Keratinocyte (primary cell): Measurements from ENCODE around the gene LIN7A. TPM values are rescaled to one million over a fixed set of nuclear protein-coding genes. Genes with fewer than 3 reads are reported as not detected.

Source experiments
- DNase-seq: peaks from one replicate; pipeline ENCODE4 v3.0.0-alpha.2; 2011; ENCODE audit warnings: low read depth, missing footprints, low spot score
- FAIRE-seq: peaks from 2 replicates; lab custom pipeline; 2011; peaks lifted over from hg19 to GRCh38; lab: Jason Lieb, UNC
- H2AFZ ChIP-seq: 2 replicates; pipeline ENCODE4 v1.6.0; 2012; ENCODE audit warnings: low read length, control low read depth, inconsistent platforms; ENCODE audit not compliant: control insufficient read depth
- H3K27ac ChIP-seq: 2 replicates; pipeline ENCODE4 v1.5.1; 2011; ENCODE audit warnings: low read length; ENCODE audit not compliant: control insufficient read depth, insufficient read depth
- H3K27me3 ChIP-seq: 3 replicates; pipeline ENCODE4 v1.6.0; 2011; ENCODE audit warnings: low read length; ENCODE audit not compliant: control insufficient read depth, insufficient read depth; ENCODE audit errors: extremely low read depth
- H3K36me3 ChIP-seq, 2 experiments: 2 replicates in 1 of 2; 3 replicates in 1 of 2; pipeline ENCODE4 v1.5.1; 2011; ENCODE audit warnings: low read length in 2 of 2, mild to moderate bottlenecking in 1 of 2; ENCODE audit not compliant: control insufficient read depth in 2 of 2, insufficient read depth in 2 of 2; ENCODE audit errors: extremely low read depth in 1 of 2
- H3K4me1 ChIP-seq: 3 replicates; pipeline ENCODE4 v1.5.1; 2011; ENCODE audit warnings: low read length; ENCODE audit not compliant: control insufficient read depth, insufficient read depth; ENCODE audit errors: extremely low read depth
- H3K4me2 ChIP-seq: 3 replicates; pipeline ENCODE4 v1.6.0; 2011; ENCODE audit warnings: low read depth, low read length; ENCODE audit not compliant: control insufficient read depth, insufficient read depth; ENCODE audit errors: extremely low read depth
- H3K4me3 ChIP-seq, 3 experiments: fragments of 200-600 bp in 1 of 3; sonication (generic) in 1 of 3; 2 replicates in 2 of 3; 3 replicates in 1 of 3; pipeline ENCODE4 v1.5.1; 2011 to 2016; ENCODE audit warnings: low read length in 3 of 3, mild to moderate bottlenecking in 3 of 3, control low read depth in 2 of 3, inconsistent platforms in 1 of 3, low read depth in 1 of 3, mixed read lengths in 1 of 3, mixed run types in 1 of 3, moderate library complexity in 1 of 3; ENCODE audit not compliant: control insufficient read depth in 2 of 3, insufficient read depth in 2 of 3; ENCODE audit errors: extremely low read depth in 1 of 3
- H3K79me2 ChIP-seq: 2 replicates; pipeline ENCODE4 v1.6.0; 2012; ENCODE audit warnings: low read length; ENCODE audit not compliant: control insufficient read depth, insufficient read depth
- H3K9ac ChIP-seq: 3 replicates; pipeline ENCODE4 v1.6.0; 2011; ENCODE audit warnings: low read length; ENCODE audit not compliant: control insufficient read depth, insufficient read depth; ENCODE audit errors: extremely low read depth
- H3K9me1 ChIP-seq: 3 replicates; pipeline ENCODE4 v1.6.0; 2011; ENCODE audit warnings: low read length; ENCODE audit not compliant: control insufficient read depth, insufficient read depth; ENCODE audit errors: extremely low read depth
- H3K9me3 ChIP-seq: 2 replicates; pipeline ENCODE4 v1.5.1; 2012; ENCODE audit warnings: low read depth, low read length; ENCODE audit not compliant: control insufficient read depth
- H4K20me1 ChIP-seq: 3 replicates; pipeline ENCODE4 v1.6.0; 2011; ENCODE audit warnings: low read length; ENCODE audit not compliant: control insufficient read depth, insufficient read depth; ENCODE audit errors: extremely low read depth
- EZH2 ChIP-seq: IDR thresholded peaks from one replicate; pipeline ENCODE4 v1.6.1; 2012; ENCODE audit warnings: inconsistent platforms, mild to moderate bottlenecking, low read length, moderate library complexity
- dilution Hi-C: fragments of 300-500 bp; cut with MboI; formaldehyde crosslinking; loops from one replicate; pipeline ENCODE4 v1.7.0; 2020; ENCODE audit warnings: low sequenced_read_pairs; ENCODE audit not compliant: extremely low pct_ligation_motif_present
- polyA plus RNA-seq, 5 experiments: library from polyadenylated mRNA; depleted of rRNA in 3 of 5; stranded (reverse) in 3 of 5; stranded (forward) in 1 of 5; unstranded in 1 of 5; fragments of >200 nt; gene quantifications; 1 replicate in 1 of 5; 2 replicates in 3 of 5; 3 replicates in 1 of 5; pipeline versions ENCODE4 v1.2.1 to v1.2.3, GENCODE V29; 2011 to 2012; ENCODE audit warnings: missing spikeins in 2 of 5, low read depth in 1 of 5, low replicate concordance in 1 of 5
- TF ChIP-seq, protein P1 (sequence below), 3 experiments: IDR thresholded peaks in 1 of 3; conservative IDR thresholded peaks in 1 of 3; optimal IDR thresholded peaks in 1 of 3; 2 replicates in 2 of 3; 3 replicates in 1 of 3; pipeline versions ENCODE3 to v1.5.1; 2011; ENCODE audit warnings: low read length in 3 of 3, mild to moderate bottlenecking in 3 of 3, moderate library complexity in 2 of 3, control low read depth in 1 of 3, inconsistent platforms in 1 of 3; ENCODE audit not compliant: insufficient read depth in 2 of 3; ENCODE audit errors: extremely low read depth in 1 of 3

LIN7A gene
- polyA plus RNA-seq, 1 donor (not counting 4 experiments of a cell fraction or from before 2014, with no cell fraction given): not detected

DNA sequence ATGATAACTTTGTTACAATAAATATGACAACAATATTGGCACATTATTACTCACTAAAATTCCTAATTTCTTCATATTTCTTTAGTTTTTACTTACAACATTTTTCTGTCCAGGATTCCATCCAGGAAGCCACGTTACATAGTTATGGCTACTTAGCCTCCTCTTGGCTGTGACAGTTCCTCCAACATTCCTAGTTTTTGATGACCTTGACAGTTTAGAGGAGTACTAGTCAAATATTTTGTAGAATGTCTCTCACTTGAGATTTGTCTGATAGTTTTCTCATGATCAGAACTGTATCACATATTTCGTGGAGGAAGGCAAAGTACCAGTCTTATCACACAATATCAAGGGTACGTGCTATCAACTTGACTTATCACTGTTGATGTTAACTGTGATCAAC, 29.8 kb upstream of the LIN7A start:
- dilution Hi-C loops: no loop called here
- H3K9me3 ChIP-seq: no peaks in the 10 kb centered on the region
- H4K20me1 ChIP-seq: no peaks in the 10 kb centered on the region
- H3K4me2 ChIP-seq: no peak overlapping the region
- H3K27me3 ChIP-seq: no peaks in the 10 kb centered on the region
- H3K9me1 ChIP-seq: no peaks in the 10 kb centered on the region
- no peak overlapping the region for H3K9ac ChIP-seq
- no peak for TF ChIP-seq EZH2
- TF ChIP-seq, protein P1, sequence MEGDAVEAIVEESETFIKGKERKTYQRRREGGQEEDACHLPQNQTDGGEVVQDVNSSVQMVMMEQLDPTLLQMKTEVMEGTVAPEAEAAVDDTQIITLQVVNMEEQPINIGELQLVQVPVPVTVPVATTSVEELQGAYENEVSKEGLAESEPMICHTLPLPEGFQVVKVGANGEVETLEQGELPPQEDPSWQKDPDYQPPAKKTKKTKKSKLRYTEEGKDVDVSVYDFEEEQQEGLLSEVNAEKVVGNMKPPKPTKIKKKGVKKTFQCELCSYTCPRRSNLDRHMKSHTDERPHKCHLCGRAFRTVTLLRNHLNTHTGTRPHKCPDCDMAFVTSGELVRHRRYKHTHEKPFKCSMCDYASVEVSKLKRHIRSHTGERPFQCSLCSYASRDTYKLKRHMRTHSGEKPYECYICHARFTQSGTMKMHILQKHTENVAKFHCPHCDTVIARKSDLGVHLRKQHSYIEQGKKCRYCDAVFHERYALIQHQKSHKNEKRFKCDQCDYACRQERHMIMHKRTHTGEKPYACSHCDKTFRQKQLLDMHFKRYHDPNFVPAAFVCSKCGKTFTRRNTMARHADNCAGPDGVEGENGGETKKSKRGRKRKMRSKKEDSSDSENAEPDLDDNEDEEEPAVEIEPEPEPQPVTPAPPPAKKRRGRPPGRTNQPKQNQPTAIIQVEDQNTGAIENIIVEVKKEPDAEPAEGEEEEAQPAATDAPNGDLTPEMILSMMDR (optimal IDR thresholded peaks at IDR 0.05 in 1 of 3, IDR thresholded peaks at IDR 0.05 in 1 of 3, conservative IDR thresholded peaks at IDR 0.05 in 1 of 3; ENCODE audit: extremely low read depth in 1 of 3, insufficient read depth in 2 of 3, low read length in 3 of 3): no peak
- no peaks in the 10 kb centered on the region for H3K4me1 ChIP-seq
- no peak overlapping the region for H2AFZ ChIP-seq
- H3K4me3 ChIP-seq: no peak overlapping the region
- FAIRE-seq (no peak), DNase-seq (no peak)
- no peak overlapping the region for H3K27ac ChIP-seq
- H3K36me3 ChIP-seq: no peaks in the 10 kb centered on the region
- H3K79me2 ChIP-seq: no peaks in the 10 kb centered on the region

DNA sequence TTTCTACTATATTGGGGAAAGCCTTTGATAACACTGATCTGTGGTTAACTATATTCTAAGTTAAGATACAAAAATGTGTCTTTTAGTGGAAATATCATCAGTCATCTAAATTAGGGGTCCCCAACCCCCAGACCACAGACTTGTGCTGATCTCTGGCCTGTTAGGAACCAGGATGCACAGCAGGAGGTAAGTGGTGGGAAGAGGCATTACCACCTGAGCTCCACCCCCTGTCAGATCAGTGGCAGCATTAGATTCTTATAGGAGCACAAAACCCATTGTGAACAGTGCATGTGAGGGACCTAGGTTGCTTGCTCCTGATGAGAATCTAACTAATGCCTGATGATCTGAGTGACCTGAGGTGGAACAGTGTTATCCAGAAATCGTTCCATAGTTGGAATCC, 28.3 kb upstream of the LIN7A start:
- no peak overlapping the region for H3K4me2 ChIP-seq
- TF ChIP-seq, protein P1 (optimal IDR thresholded peaks at IDR 0.05 in 1 of 3, IDR thresholded peaks at IDR 0.05 in 1 of 3, conservative IDR thresholded peaks at IDR 0.05 in 1 of 3; ENCODE audit: extremely low read depth in 1 of 3, insufficient read depth in 2 of 3, low read length in 3 of 3): no peak
- TF ChIP-seq EZH2: no peak
- H3K4me3 ChIP-seq: no peak overlapping the region
- H2AFZ ChIP-seq: no peak overlapping the region
- no peaks in the 10 kb centered on the region for H3K36me3 ChIP-seq
- no peak overlapping the region for H3K27ac ChIP-seq
- no peak for DNase-seq
- no peaks in the 10 kb centered on the region for H4K20me1 ChIP-seq
- H3K9ac ChIP-seq: no peak overlapping the region
- dilution Hi-C loops: no loop called here
- H3K27me3 ChIP-seq: no peaks in the 10 kb centered on the region
- no peaks in the 10 kb centered on the region for H3K9me1 ChIP-seq
- no peaks in the 10 kb centered on the region for H3K79me2 ChIP-seq
- no peak for FAIRE-seq
- no peaks in the 10 kb centered on the region for H3K4me1 ChIP-seq
- H3K9me3 ChIP-seq: no peaks in the 10 kb centered on the region
